Activated CD8-positive, alpha-beta T cell treated with anti-CD3 and anti-CD28 coated beads for 36 hours (primary cell): Measurements from ENCODE around the gene BCL2. TPM values are rescaled to one million over a fixed set of nuclear protein-coding genes. Genes with fewer than 3 reads are reported as not detected.

ENCODE experiments used
- ATAC-seq: fragments of 200-7000 bp; cut with Tn5 transposase; one replicate; pipeline ENCODE4 v1.10.0; 2021; ENCODE audit warnings: mild to moderate bottlenecking, moderate library complexity
- CTCF ChIA-PET: fragments of 350-600 bp; sonication (Branson Sonifier 250); formaldehyde crosslinking; loops from one replicate; lab custom pipeline; 2021; ENCODE audit warnings: antibody characterized with exemption; lab: Charles Lee
- POLR2A ChIA-PET: fragments of 350-600 bp; sonication (Branson Sonifier 250); formaldehyde crosslinking; loops from one replicate; lab custom pipeline; 2021; ENCODE audit warnings: antibody characterized with exemption; lab: Charles Lee
- DNase-seq: peaks from one replicate; pipeline ENCODE4 v3.0.0-alpha.2; 2020
- H3K27ac Mint-ChIP-seq: one replicate; pipeline ENCODE4 v1.8.0; 2021; ENCODE audit warnings: mild to moderate bottlenecking, mixed read lengths
- H3K27me3 Mint-ChIP-seq: one replicate; pipeline ENCODE4 v1.8.0; 2021; ENCODE audit warnings: mixed read lengths
- H3K36me3 Mint-ChIP-seq: one replicate; pipeline ENCODE4 v1.8.0; 2021; ENCODE audit warnings: low read depth, mixed read lengths
- H3K4me1 Mint-ChIP-seq: one replicate; pipeline ENCODE4 v1.8.0; 2021; ENCODE audit warnings: low read depth, mixed read lengths
- H3K4me3 Mint-ChIP-seq: one replicate; pipeline ENCODE4 v1.8.0; 2021; ENCODE audit warnings: mild to moderate bottlenecking, moderate library complexity, mixed read lengths
- H3K9me3 Mint-ChIP-seq: one replicate; pipeline ENCODE4 v1.8.0; 2021; ENCODE audit warnings: mixed read lengths
- intact Hi-C: fragments of 100-400 bp; cut with micrococcal nuclease; formaldehyde crosslinking; loops from one replicate; pipeline ENCODE4 v1.10.0; 2022
- total RNA-seq, 2 experiments: library from RNA; stranded (reverse); gene quantifications; one replicate each; pipeline ENCODE4 v1.2.3, GENCODE V29; 2021
- TF ChIP-seq, protein P1 (sequence below): fragments of 200-600 bp; IDR thresholded peaks from one replicate; pipeline ENCODE4 v1.8.0; 2022; ENCODE audit warnings: antibody characterized with exemption, mild to moderate bottlenecking

BCL2 gene
- total RNA-seq, 2 experiments from 2014 or later, result 104 to 107 TPM

DNA sequence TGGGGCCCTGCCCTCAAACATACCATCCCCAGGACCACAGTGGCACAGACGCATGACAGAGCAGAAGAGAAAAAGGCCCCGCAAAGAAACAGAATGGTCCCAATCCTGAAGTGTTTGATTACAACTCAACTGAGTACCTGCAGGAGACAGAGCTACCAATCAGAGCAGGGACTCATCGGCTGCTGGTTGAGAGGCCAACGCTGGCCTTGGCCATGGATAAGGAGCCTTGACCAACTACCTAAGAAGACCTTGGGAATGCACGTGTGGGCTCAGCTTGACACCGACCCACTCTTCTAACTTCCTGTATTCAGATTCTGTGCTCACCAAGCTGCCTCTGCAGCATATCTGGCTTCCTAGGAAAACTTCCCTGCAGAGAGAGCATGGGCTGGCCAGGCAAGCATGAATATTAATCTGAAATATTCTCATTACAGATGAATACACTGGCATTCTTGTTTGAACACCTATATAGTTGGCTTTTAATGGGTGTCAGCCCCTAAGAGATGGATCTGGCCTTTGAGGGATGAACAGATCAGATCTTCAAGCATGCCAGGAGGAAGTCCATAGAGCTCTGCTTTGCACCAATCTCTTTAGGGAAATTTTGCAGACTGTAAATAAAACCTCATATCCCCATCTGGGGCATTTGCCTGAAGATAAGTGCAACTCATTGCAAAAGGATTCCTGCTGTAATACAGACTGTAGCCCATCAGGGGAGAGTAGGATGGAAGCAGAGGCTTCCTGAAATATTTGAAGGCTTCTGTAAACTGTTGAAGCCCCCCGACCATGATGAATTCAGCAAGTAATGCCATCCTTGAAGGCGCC, 135.4 kb downstream of the BCL2 start:
- H3K27me3 Mint-ChIP-seq, result no peaks in the 10 kb centered on the region

DNA sequence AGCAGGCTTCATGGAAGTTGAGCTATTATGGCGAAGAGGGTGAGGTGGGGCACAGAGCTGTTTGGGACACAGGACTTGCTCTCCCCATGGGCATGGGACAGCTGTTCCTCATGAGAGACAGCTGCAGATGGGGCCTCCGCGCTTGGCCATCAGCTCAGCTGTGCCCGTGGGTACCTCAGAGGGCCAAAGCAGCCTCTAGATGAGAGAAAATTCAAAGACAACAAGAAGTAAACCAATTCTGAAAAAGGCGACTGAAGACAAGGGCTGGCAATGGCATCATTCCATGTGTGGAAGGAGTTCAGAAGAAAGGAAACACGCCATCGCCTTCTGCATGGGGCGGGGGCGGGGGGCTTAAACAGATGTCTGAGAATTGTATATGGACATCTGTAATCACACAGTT, 136.2 kb downstream of the BCL2 start:
- Mint-ChIP-seq H3K4me3 (no peak overlapping the region), H3K27me3 (no peaks in the 10 kb centered on the region), H3K9me3 (no peaks in the 10 kb centered on the region), H3K36me3 (peaks cover 46% of the 10 kb centered on the region), H3K27ac (peak overlapping the region; percentile 31), H3K4me1 (peaks cover 83% of the 10 kb centered on the region)
- ChIA-PET POLR2A (interaction anchor here (1.1 to 1.9 kb wide), 4 partner anchors 12 to 19 kb away, joined by 3 to 6 read pairs (median 4); no protein-coding TSS in a partner anchor), CTCF (no interaction called here)
- TF ChIP-seq, protein P1, sequence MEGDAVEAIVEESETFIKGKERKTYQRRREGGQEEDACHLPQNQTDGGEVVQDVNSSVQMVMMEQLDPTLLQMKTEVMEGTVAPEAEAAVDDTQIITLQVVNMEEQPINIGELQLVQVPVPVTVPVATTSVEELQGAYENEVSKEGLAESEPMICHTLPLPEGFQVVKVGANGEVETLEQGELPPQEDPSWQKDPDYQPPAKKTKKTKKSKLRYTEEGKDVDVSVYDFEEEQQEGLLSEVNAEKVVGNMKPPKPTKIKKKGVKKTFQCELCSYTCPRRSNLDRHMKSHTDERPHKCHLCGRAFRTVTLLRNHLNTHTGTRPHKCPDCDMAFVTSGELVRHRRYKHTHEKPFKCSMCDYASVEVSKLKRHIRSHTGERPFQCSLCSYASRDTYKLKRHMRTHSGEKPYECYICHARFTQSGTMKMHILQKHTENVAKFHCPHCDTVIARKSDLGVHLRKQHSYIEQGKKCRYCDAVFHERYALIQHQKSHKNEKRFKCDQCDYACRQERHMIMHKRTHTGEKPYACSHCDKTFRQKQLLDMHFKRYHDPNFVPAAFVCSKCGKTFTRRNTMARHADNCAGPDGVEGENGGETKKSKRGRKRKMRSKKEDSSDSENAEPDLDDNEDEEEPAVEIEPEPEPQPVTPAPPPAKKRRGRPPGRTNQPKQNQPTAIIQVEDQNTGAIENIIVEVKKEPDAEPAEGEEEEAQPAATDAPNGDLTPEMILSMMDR, result no peak
- intact Hi-C loops, result no loop called here
- no peak for ATAC-seq
- no peak for DNase-seq

More for the DNA sequence above, 135.4 kb downstream of the BCL2 start:
- TF ChIP-seq, protein P1, result no peak
- ChIA-PET POLR2A (interaction anchor here (0.6 to 2.2 kb wide), 9 partner anchors 9 to 88 kb away, joined by 3 to 8 read pairs (median 4); no protein-coding TSS in a partner anchor), CTCF (interaction anchor here (0.6 to 1.2 kb wide), 2 partner anchors 30 to 134 kb away, joined by 3 read pairs; no protein-coding TSS in a partner anchor)
- Mint-ChIP-seq H3K4me1 (peaks cover 85% of the 10 kb centered on the region), H3K27ac (no peak overlapping the region), H3K4me3 (no peak overlapping the region), H3K36me3 (peaks cover 43% of the 10 kb centered on the region), H3K9me3 (no peaks in the 10 kb centered on the region)
- ATAC-seq (no peak), DNase-seq (no peak)
- intact Hi-C loops, result no loop called here

DNA sequence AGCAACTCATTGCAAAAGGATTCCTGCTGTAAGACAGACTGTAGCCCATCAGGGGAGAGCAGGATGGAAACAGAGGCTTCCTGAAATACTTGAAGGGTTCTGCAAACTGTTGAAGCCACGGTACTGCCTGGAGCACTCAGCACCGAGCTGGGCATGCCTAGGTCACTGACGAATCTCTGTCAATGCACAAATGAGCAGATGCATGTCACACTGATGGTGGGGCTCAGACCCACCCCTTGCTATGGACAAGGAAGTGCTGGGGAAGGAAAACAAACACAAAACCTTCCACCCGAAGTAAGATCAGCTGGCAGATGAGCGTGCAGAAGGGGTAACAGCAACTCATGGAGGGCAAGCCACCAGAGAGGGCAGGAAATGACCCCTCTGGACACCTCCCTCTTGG, 136.7 kb downstream of the BCL2 start:
- Mint-ChIP-seq H3K4me1 (peaks cover 82% of the 10 kb centered on the region), H3K9me3 (no peaks in the 10 kb centered on the region), H3K27ac (peak overlapping the region; percentile 23), H3K4me3 (no peak overlapping the region), H3K36me3 (peaks cover 50% of the 10 kb centered on the region), H3K27me3 (no peaks in the 10 kb centered on the region)
- TF ChIP-seq, protein P1, result no peak
- intact Hi-C loops, result no loop called here
- ATAC-seq, result no peak
- no peak for DNase-seq
- ChIA-PET POLR2A (interaction anchor here (1.1 to 2.6 kb wide), 5 partner anchors 11 to 136 kb away, joined by 3 to 10 read pairs (median 5); partner anchors contain the start of gene BCL2), CTCF (no interaction called here)

DNA sequence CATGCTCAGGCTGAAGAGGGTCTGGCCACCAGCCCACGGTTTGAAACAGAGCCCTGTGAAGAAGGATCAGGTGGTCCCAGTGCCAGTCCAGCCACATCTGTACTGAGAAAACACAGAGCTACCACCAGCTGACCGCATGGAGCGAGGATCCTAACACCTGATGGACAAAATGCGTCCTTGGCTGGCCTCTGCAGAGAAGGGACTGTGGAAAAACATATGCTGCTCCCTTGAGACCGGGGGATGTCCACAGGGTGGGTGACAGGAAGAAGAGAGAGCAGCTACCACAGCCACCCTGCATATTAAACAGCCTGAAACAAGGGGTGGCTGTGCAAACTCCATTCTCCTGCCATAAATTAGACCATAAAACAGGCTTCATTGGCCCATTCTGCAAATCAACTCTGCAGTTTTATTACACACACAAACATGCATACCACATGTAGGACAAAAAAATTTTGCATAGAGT, 137.2 kb downstream of the BCL2 start:
- H3K9me3 Mint-ChIP-seq, result no peaks in the 10 kb centered on the region
- ATAC-seq (no peak), DNase-seq (no peak)
- intact Hi-C loops, result no loop called here
- POLR2A ChIA-PET, result interaction anchor here (1.4 to 2.6 kb wide), 4 partner anchors 11 to 137 kb away, joined by 3 to 11 read pairs (median 8); partner anchors contain the start of gene BCL2
- no peak overlapping the region for H3K4me3 Mint-ChIP-seq
- H3K27me3 Mint-ChIP-seq, result no peaks in the 10 kb centered on the region
- CTCF ChIA-PET, result interaction anchor here (0.9 kb wide), 1 partner anchor 29 kb away, joined by 3 read pairs; no protein-coding TSS in a partner anchor
- peaks cover 81% of the 10 kb centered on the region for H3K4me1 Mint-ChIP-seq
- H3K27ac Mint-ChIP-seq, result peak overlapping the region; percentile 66
- TF ChIP-seq, protein P1, result no peak
- peaks cover 47% of the 10 kb centered on the region for H3K36me3 Mint-ChIP-seq
